Right forelimb (tissue), 1 donor: ENCODE results near the gene HS6ST2.

Source experiments
- DNase-seq: peaks from one replicate; pipeline ENCODE4 v3.0.0-alpha.2; 2018

HS6ST2 gene

DNA sequence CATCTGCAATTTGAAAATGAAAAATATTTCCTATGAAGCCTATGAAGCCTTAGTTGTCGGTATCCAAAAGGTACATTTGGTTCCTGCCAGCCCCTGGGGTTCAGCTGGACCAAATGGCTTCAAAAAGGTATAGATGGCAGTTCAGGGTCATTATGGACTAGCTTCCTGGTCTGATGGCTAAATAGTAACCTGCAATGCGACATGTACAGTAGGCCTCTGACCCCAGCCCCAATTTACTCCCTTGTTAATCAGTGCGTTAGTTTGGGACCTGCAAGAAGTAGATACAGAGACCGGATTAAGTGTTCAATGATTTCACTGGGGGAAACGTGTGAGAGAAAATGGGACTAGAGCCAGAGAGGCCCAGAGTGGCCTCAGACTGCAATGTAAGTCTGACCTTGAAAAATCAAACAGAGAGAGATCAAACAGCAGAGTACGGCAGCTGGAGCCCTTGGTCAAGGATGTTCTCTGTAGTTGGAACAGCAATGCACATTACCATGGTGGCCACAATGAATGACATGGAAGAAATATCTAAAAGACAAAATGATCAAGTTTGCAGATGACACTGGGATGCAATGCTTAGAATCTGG lies 354.6 kb downstream of the HS6ST2 start:
- DNase-seq, result no peak

- DNase-seq, result no peak
These were observed 355.7 kb downstream of the HS6ST2 start for GRCh38 chrX:132602701-132603100.

GRCh38 chrX:132594999-132595398 lies 363.4 kb downstream of the HS6ST2 start:
- no peak for DNase-seq

- no peak for DNase-seq
These were observed 364.3 kb downstream of the HS6ST2 start for GRCh38 chrX:132594129-132594528.

- DNase-seq, result no peak
These were observed 365.5 kb downstream of the HS6ST2 start for GRCh38 chrX:132592880-132593279.

DNA sequence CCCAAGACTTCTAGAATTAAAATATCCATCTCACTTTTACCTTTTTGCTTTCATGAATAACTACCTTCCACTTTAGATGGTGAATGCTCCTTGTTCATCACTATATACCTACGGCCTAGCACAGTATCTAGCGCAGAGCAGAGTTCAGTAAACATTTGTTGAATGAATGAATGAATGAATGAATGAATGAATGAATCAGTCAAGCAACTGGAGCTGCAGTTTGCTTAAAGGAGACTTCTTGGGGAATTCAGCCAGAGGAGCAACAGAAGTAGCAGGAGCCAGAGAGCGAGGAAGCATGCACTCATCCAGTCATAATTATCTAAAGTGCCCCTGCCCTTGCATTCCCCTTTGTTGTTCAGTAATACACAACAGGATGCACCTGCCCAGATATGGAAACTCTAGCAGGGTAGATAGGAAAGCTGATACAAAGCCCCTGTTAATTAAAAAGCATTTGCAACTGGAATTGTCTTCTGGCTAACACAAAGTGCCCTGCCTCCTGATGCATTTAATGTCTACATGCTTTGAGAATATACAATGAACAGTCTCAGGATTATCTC lies 366.6 kb downstream of the HS6ST2 start:
- DNase-seq, result no peak

- DNase-seq, result no peak
These were observed 367.9 kb downstream of the HS6ST2 start for GRCh38 chrX:132590350-132591026.

- no peak for DNase-seq
These were observed 373.5 kb downstream of the HS6ST2 start for GRCh38 chrX:132584936-132585335.

GRCh38 chrX:132576939-132577338 lies 381.5 kb downstream of the HS6ST2 start:
- DNase-seq, result no peak
